HepG2 (cell line): ENCODE data around the gene GABRR3. TPM values are rescaled to one million over a fixed set of nuclear protein-coding genes. Genes with fewer than 3 reads are reported as not detected.
A peak's percentile ranks its signal among the peaks of the same experiment; 100 is the strongest.

Source experiments
- CC2D1A ChIP-seq: sonication (generic); formaldehyde crosslinking; IDR thresholded peaks from 2 replicates; pipeline ENCODE4 v1.8.1; 2023; ENCODE audit warnings: mild to moderate bottlenecking, missing genetic modification reagents
- GPN1 ChIP-seq: sonication (generic); formaldehyde crosslinking; IDR thresholded peaks from 2 replicates; pipeline ENCODE4 v1.5.1; 2020; ENCODE audit warnings: missing genetic modification reagents, borderline replicate concordance
- GTF2F1 ChIP-seq: fragments of 150-350 bp; IDR thresholded peaks from 2 replicates; pipeline ENCODE4 v1.6.1; 2014; ENCODE audit warnings: low read length
- HMGA1 ChIP-seq: sonication (generic); formaldehyde crosslinking; conservative IDR thresholded peaks from 2 replicates; pipeline ENCODE4 v1.4.0; 2020; ENCODE audit warnings: missing genetic modification reagents
- HNRNPH1 ChIP-seq: fragments of 200-400 bp; formaldehyde crosslinking; optimal IDR thresholded peaks from 2 replicates; pipeline ENCODE3; 2017; ENCODE audit warnings: mild to moderate bottlenecking, low read depth, low read length
- JUNB ChIP-seq: sonication (generic); formaldehyde crosslinking; IDR thresholded peaks from 2 replicates; pipeline ENCODE4 v1.8.0; 2022; ENCODE audit warnings: missing genetic modification reagents, mild to moderate bottlenecking, borderline replicate concordance
- KDM2A ChIP-seq: sonication (generic); formaldehyde crosslinking; IDR thresholded peaks from 2 replicates; pipeline ENCODE4 v1.4.0; 2020; ENCODE audit warnings: low read depth, missing genetic modification reagents, borderline replicate concordance
- PRDM15 ChIP-seq: sonication (generic); formaldehyde crosslinking; IDR thresholded peaks from 2 replicates; pipeline ENCODE4 v1.4.0; 2020; ENCODE audit warnings: missing genetic modification reagents
- SIN3B ChIP-seq: fragments of 150-350 bp; IDR thresholded peaks from 2 replicates; pipeline ENCODE4 v1.6.1; 2014; ENCODE audit warnings: low read length
- XBP1 ChIP-seq: sonication (generic); formaldehyde crosslinking; IDR thresholded peaks from 2 replicates; pipeline ENCODE4 v1.5.0; 2020; ENCODE audit warnings: missing genetic modification reagents
- ZBTB10 ChIP-seq: sonication (generic); formaldehyde crosslinking; IDR thresholded peaks from 2 replicates; pipeline ENCODE4 v1.4.0; 2020; ENCODE audit warnings: missing genetic modification reagents, borderline replicate concordance
- ZBTB7B ChIP-seq: sonication (generic); formaldehyde crosslinking; IDR thresholded peaks from 2 replicates; pipeline ENCODE4 v1.4.0; 2020; ENCODE audit warnings: missing genetic modification reagents
- ZEB1 ChIP-seq: IDR thresholded peaks from 2 replicates; pipeline ENCODE4 v1.6.1; 2012; ENCODE audit warnings: mild to moderate bottlenecking, low read depth, inconsistent platforms; ENCODE audit not compliant: insufficient replicate concordance
- ZNF207 ChIP-seq: fragments of 450-650 bp; IDR thresholded peaks from 2 replicates; pipeline ENCODE4 v1.6.1; 2016; ENCODE audit warnings: antibody characterized with exemption, borderline replicate concordance
- ZNF274 ChIP-seq: sonication (generic); formaldehyde crosslinking; IDR thresholded peaks from 2 replicates; pipeline ENCODE4 v1.5.1; 2020; ENCODE audit warnings: mild to moderate bottlenecking, missing genetic modification reagents
- ZNF296 ChIP-seq: sonication (generic); formaldehyde crosslinking; conservative IDR thresholded peaks from 2 replicates; pipeline ENCODE4 v1.5.0; 2020; ENCODE audit warnings: mild to moderate bottlenecking, missing genetic modification reagents
- ZNF710 ChIP-seq: sonication (generic); formaldehyde crosslinking; IDR thresholded peaks from 2 replicates; pipeline ENCODE4 v1.5.0; 2020; ENCODE audit warnings: mild to moderate bottlenecking, missing genetic modification reagents, borderline replicate concordance
- ZNF850 ChIP-seq: sonication (generic); formaldehyde crosslinking; conservative IDR thresholded peaks from 2 replicates; pipeline ENCODE4 v1.9.0; 2021; ENCODE audit warnings: mild to moderate bottlenecking, missing genetic modification reagents
- polyA plus RNA-seq, 8 experiments: library from polyadenylated mRNA; depleted of rRNA in 3 of 8; stranded (reverse) in 7 of 8; unstranded in 1 of 8; fragments of >200 nt; fragmentation: Illumina TruSeq in 4 of 8; extraction: Trizol in 4 of 8; gene quantifications; 2 replicates each; pipeline versions ENCODE4 v1.2.1 to v1.2.3, GENCODE V29; 2011 to 2016; ENCODE audit warnings: low read depth in 4 of 8, missing spikeins in 1 of 8, mixed read lengths in 1 of 8; ENCODE audit not compliant: insufficient read depth in 1 of 8
- total RNA-seq, 5 experiments: library from RNA; depleted of rRNA; stranded (reverse); fragments of >200 nt; fragmentation: Illumina TruSeq; extraction: Trizol; gene quantifications; 2 replicates each; pipeline ENCODE4 v1.2.3, GENCODE V29; 2016; ENCODE audit warnings: low read depth in 1 of 5
- TF ChIP-seq, protein P1 (sequence below): sonication (generic); formaldehyde crosslinking; conservative IDR thresholded peaks from 2 replicates; pipeline ENCODE4 v1.4.0; 2020; ENCODE audit warnings: missing genetic modification reagents

Gene GABRR3
- total and polyA plus RNA-seq, 2 of the 13 experiments (the other 11 are each of a cell fraction or from before 2014, with no cell fraction given), result 0.42 to 0.83 TPM

DNA sequence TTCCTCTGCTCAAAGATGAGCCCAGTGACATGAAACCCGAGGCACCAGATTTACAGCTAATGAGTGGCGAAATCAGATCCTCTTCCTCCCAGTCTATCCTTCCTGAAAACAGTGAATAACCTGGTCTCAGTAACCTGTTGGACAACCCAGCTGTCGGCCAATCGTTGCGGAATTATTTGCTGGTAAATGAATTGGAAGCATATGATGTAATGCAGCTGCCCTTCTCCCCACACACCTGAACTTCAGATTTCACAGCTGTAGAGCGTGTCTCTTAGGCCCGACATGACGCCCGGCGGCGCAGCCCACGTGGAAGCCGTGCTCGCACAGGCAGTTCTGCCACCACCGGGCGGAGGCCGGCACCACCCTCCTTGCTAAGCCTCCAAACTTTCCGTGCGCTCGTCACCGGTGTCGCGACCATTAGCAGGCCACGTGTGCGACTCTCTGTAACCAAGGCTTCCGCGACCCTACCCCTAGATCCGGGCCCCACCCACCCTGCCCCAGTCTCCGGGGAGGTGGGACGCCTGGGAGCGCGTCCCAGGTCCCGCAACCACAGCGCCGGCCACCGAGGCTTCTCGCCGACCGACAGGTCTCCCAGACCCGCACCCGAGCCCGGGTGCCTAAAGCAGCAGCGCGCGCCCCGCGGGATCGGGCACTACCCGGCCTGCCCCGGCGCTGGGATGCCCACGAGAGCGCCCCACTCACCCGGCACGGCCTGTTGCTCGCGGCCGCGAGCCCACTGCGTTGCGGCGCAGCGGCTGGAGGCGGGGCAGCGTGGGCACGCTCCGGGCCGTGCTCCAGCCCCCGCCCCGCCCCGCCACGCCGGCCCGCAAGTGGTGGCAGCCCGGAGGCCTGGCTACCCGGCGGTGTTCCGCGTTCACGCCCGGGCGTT, 63.2 kb downstream of the GABRR3 start, which contains the start of gene RIOX2 (continued):
- TF ChIP-seq ZNF710 (CRISPR knock-in tag) (no peak; the same call in 1 of the 2 replicates), ZEB1 (peak; percentile 38), HMGA1 (no peak), ZNF850 (CRISPR knock-in tag) (no peak), PRDM15 (CRISPR knock-in tag) (0 out of 2 replicates have a peak, but pooled peaks have one; percentile 39), GTF2F1 (no peak), ZNF296 (CRISPR knock-in tag) (no peak), XBP1 (CRISPR knock-in tag) (peak; percentile 36; the same call in 1 of the 2 replicates), ZNF274 (peak; percentile 43; the same call in 1 of the 2 replicates), SIN3B (no peak), ZBTB7B (no peak), ZBTB10 (CRISPR knock-in tag) (no peak), CC2D1A (CRISPR knock-in tag) (no peak), KDM2A (CRISPR knock-in tag) (peak; percentile 33; the same call in 1 of the 2 replicates), ZNF207 (no peak), HNRNPH1 (no peak), JUNB (CRISPR knock-in tag) (no peak), GPN1 (CRISPR knock-in tag) (no peak)
- TF ChIP-seq, protein P1, sequence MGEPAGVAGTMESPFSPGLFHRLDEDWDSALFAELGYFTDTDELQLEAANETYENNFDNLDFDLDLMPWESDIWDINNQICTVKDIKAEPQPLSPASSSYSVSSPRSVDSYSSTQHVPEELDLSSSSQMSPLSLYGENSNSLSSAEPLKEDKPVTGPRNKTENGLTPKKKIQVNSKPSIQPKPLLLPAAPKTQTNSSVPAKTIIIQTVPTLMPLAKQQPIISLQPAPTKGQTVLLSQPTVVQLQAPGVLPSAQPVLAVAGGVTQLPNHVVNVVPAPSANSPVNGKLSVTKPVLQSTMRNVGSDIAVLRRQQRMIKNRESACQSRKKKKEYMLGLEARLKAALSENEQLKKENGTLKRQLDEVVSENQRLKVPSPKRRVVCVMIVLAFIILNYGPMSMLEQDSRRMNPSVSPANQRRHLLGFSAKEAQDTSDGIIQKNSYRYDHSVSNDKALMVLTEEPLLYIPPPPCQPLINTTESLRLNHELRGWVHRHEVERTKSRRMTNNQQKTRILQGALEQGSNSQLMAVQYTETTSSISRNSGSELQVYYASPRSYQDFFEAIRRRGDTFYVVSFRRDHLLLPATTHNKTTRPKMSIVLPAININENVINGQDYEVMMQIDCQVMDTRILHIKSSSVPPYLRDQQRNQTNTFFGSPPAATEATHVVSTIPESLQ, result no peak
